GM13976 (cell line): ENCODE results near the gene MRPL1.

ENCODE experiments used
- DNase-seq: peaks from one replicate; pipeline ENCODE4 v3.0.0; 2012; ENCODE audit warnings: low spot score
- CTCF ChIP-seq: IDR thresholded peaks from 2 replicates; pipeline ENCODE4 v1.5.1; 2012; ENCODE audit warnings: borderline replicate concordance, mild to moderate bottlenecking; ENCODE audit not compliant: insufficient read depth; ENCODE audit errors: extremely low read depth, missing control alignments, control extremely low read depth
- in situ Hi-C: fragments of 300-500 bp; cut with MboI; formaldehyde crosslinking; loops from one replicate; pipeline ENCODE4 v1.12.0; 2022; ENCODE audit warnings: low sequenced_read_pairs, mixed read lengths, inconsistent platforms; ENCODE audit not compliant: unreplicated experiment

MRPL1 gene

GRCh38 chr4:77862478-77863216, at the start of gene MRPL1:
TSS of gene MRPL1 (plus strand) at chr4:77862830. CDS start at chr4:77862849, 19 bp downstream.
- in situ Hi-C loops: no loop called here
- TF ChIP-seq CTCF: peak; percentile 21
- peak; percentile 74 for DNase-seq

- in situ Hi-C loops: no loop called here
- TF ChIP-seq CTCF: no peak
- DNase-seq: no peak
These were observed 47.0 kb upstream of the MRPL1 start for GRCh38 chr4:77815636-77816035.

GRCh38 chr4:77816546-77816945, 46.1 kb upstream of the MRPL1 start:
- TF ChIP-seq CTCF: no peak
- in situ Hi-C loops: no loop called here
- DNase-seq: no peak

GRCh38 chr4:77817304-77818072, 45.1 kb upstream of the MRPL1 start:
- in situ Hi-C loops: no loop called here
- TF ChIP-seq CTCF: no peak
- peak; percentile 15 for DNase-seq

GRCh38 chr4:77818073-77818601, 44.5 kb upstream of the MRPL1 start:
- DNase-seq: peak; percentile 49
- in situ Hi-C loops: no loop called here
- peak; percentile 37 for TF ChIP-seq CTCF

- in situ Hi-C loops: no loop called here
- no peak for TF ChIP-seq CTCF
- peak; percentile 72 for DNase-seq
These were observed 43.8 kb upstream of the MRPL1 start, which contains the start of gene CNOT6L for GRCh38 chr4:77818602-77819403. TSS of gene CNOT6L (minus strand) at chr4:77819368. CDS start at chr4:77819308, 60 bp downstream.
